ENCODE results near the gene DLEC1.

DNA sequence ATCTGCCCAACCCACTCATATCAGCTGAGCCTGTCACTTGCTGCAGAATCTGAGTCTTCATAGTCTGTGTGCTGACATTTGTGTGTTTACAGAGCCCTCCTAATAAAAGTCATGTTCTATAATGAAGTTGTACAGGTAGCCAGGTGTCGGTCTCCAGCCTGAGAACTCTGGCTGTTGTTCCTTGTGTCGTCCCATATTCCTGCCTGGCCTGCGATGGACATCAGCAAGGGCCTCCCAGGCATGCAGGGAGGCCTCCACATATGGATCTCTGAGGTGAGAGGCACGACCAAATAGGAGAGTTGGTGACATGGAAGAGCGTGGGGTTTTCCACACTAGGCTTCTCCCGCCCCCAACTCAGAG lies 45.6 kb upstream of the DLEC1 start:
- TF ChIP-seq, protein P1, sequence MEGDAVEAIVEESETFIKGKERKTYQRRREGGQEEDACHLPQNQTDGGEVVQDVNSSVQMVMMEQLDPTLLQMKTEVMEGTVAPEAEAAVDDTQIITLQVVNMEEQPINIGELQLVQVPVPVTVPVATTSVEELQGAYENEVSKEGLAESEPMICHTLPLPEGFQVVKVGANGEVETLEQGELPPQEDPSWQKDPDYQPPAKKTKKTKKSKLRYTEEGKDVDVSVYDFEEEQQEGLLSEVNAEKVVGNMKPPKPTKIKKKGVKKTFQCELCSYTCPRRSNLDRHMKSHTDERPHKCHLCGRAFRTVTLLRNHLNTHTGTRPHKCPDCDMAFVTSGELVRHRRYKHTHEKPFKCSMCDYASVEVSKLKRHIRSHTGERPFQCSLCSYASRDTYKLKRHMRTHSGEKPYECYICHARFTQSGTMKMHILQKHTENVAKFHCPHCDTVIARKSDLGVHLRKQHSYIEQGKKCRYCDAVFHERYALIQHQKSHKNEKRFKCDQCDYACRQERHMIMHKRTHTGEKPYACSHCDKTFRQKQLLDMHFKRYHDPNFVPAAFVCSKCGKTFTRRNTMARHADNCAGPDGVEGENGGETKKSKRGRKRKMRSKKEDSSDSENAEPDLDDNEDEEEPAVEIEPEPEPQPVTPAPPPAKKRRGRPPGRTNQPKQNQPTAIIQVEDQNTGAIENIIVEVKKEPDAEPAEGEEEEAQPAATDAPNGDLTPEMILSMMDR (conservative IDR thresholded peaks at IDR 0.05 in 1 of 2, IDR thresholded peaks at IDR 0.05 in 1 of 2; ENCODE audit: low read depth in 1 of 2, low read length in 2 of 2), result no peak
- no peak for TF ChIP-seq EZH2 (IDR thresholded peaks at IDR 0.05; ENCODE audit: low read length, missing control alignments)
